Measurements from ENCODE around the gene ARL11. TPM values are rescaled to one million over a fixed set of nuclear protein-coding genes. Genes with fewer than 3 reads are reported as not detected.

Gene ARL11
- total RNA-seq, 1 donor from 2014 or later, result 0.06 TPM

DNA sequence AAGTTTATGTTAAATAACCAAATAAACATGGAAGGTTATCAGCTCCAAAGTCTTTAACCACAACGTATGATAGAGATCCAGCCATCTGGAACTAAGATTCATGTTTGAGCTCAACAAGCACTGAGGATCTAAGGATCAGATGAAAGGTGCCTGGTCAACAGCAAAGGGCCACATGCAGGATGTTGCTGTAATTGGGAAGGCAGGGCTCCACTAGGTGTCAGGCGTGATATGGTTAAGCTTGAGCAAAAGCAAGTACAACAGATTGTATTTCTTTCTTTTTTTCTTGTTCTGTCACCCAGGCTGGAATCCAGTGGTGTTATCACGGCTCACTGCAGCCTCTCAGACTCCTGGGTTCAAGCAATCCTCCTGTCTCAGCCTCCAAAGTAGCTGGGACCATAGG lies 50.9 kb downstream of the ARL11 start:
- no peak overlapping the region for H3K4me3 ChIP-seq (ENCODE audit: low read depth, low read length)
- TF ChIP-seq, protein P1, sequence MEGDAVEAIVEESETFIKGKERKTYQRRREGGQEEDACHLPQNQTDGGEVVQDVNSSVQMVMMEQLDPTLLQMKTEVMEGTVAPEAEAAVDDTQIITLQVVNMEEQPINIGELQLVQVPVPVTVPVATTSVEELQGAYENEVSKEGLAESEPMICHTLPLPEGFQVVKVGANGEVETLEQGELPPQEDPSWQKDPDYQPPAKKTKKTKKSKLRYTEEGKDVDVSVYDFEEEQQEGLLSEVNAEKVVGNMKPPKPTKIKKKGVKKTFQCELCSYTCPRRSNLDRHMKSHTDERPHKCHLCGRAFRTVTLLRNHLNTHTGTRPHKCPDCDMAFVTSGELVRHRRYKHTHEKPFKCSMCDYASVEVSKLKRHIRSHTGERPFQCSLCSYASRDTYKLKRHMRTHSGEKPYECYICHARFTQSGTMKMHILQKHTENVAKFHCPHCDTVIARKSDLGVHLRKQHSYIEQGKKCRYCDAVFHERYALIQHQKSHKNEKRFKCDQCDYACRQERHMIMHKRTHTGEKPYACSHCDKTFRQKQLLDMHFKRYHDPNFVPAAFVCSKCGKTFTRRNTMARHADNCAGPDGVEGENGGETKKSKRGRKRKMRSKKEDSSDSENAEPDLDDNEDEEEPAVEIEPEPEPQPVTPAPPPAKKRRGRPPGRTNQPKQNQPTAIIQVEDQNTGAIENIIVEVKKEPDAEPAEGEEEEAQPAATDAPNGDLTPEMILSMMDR (conservative IDR thresholded peaks at IDR 0.05; ENCODE audit: low read depth, low read length), result peak; percentile 59
- DNase-seq (ENCODE audit: low read depth), result no peak

DNA sequence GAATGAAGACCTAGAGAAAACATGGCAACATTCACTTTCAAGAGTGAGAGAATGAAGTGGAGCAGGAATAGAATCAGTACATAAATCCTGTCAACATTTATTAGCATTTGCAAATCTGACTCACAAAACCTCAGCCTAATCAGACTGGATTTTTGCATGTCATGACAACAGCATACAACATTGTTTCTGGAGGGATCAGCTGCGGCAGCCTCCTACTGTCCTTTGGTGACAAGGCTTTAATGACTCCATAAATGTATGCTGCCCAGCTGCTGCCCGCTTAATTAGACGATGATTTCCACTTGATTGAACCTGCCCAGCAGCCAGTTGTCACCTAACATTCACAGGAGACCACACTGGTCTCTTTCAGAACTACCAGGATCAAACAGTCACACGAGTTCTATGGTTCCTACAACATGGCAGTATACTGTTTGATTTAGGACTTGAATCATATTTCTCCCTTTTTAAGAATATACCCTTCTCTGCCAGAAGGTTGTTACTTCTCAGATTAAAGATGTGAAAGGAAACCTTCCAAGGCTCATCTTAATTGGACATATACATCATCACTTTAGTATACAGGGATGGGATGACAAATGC lies 53.6 kb downstream of the ARL11 start:
- H3K4me3 ChIP-seq (ENCODE audit: low read depth, low read length), result no peak overlapping the region
- TF ChIP-seq, protein P1 (conservative IDR thresholded peaks at IDR 0.05; ENCODE audit: low read depth, low read length), result no peak
- DNase-seq (ENCODE audit: low read depth), result no peak

Other genes starting within 250 kb of the ARL11 start
- gene CAB39L, start 184.4 kb upstream of the ARL11 start, total RNA-seq, result 5.2 and 7.2 TPM in 2 replicates
- 4.3 and 5.2 TPM in 2 replicates for gene SETDB2, start 184.2 kb upstream of the ARL11 start, total RNA-seq
- 21.8 and 33.9 TPM in 2 replicates for gene PHF11, start 132.6 kb upstream of the ARL11 start, total RNA-seq
- 11.9 and 16.6 TPM in 2 replicates for gene RCBTB1, start 42.9 kb upstream of the ARL11 start, total RNA-seq
- gene EBPL, start 63.0 kb downstream of the ARL11 start, total RNA-seq, result 78.0 and 95.1 TPM in 2 replicates
- 22.3 and 29.7 TPM in 2 replicates for gene KPNA3, start 164.2 kb downstream of the ARL11 start, total RNA-seq

Measured in epithelial cell of proximal tubule (primary cell).